Mammary epithelial cell (primary cell): ENCODE measurements around the gene FAM50A.

ENCODE experiments used
- EZH2 ChIP-seq: IDR thresholded peaks from 2 replicates; pipeline ENCODE4 v1.6.1; 2012; ENCODE audit warnings: low read length, inconsistent platforms, borderline replicate concordance
- TF ChIP-seq, protein P1 (sequence below), 2 donors: IDR thresholded peaks in 1 of 2; conservative IDR thresholded peaks in 1 of 2; 2 replicates each; pipeline ENCODE4 v1.5.1; 2011 to 2012; ENCODE audit warnings: inconsistent platforms in 2 of 2, low read length in 2 of 2, mild to moderate bottlenecking in 2 of 2, control low read depth in 1 of 2, low read depth in 1 of 2; ENCODE audit not compliant: insufficient read depth in 1 of 2; ENCODE audit errors: extremely low read depth in 1 of 2

DNA sequence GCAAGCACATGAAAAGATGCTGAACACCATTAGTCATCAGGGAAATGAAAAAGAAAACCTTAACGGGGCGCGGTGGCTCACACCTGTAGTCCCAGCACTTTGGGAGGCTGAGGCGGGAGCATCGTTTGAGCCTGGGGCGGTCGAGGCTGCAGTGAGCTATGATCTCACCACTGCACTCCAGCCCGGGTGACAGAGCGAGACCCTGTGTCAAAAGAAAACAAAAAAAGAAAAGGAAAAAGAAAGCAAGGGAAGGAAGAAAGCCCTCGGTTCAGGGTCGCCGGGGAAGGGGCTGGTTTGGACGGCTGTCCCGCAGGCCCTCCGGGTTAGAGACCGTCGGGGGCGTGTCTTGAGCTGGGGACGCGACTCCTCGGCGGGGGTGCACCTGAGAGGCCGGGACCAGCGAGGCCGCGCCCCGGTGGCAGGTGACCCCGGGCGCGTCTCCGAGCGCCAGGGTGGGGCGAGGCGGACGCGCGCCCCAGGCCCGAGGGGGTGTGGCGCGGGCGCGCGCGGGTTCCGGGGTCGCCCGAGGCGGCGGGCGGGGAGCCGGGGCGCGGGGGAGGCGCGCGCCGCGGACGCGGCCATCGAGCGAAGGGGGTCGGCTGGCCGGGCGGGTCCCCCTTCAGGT lies 13.7 kb downstream of the FAM50A start:
- TF ChIP-seq, protein P1, sequence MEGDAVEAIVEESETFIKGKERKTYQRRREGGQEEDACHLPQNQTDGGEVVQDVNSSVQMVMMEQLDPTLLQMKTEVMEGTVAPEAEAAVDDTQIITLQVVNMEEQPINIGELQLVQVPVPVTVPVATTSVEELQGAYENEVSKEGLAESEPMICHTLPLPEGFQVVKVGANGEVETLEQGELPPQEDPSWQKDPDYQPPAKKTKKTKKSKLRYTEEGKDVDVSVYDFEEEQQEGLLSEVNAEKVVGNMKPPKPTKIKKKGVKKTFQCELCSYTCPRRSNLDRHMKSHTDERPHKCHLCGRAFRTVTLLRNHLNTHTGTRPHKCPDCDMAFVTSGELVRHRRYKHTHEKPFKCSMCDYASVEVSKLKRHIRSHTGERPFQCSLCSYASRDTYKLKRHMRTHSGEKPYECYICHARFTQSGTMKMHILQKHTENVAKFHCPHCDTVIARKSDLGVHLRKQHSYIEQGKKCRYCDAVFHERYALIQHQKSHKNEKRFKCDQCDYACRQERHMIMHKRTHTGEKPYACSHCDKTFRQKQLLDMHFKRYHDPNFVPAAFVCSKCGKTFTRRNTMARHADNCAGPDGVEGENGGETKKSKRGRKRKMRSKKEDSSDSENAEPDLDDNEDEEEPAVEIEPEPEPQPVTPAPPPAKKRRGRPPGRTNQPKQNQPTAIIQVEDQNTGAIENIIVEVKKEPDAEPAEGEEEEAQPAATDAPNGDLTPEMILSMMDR (conservative IDR thresholded peaks at IDR 0.05 in 1 of 2, IDR thresholded peaks at IDR 0.05 in 1 of 2; ENCODE audit: extremely low read depth in 1 of 2, insufficient read depth in 1 of 2, low read depth in 1 of 2, low read length in 2 of 2), result no peak
- no peak for TF ChIP-seq EZH2
